ENCODE measurements around the gene AHCYL2.
"Not testable (repeated sequence)": the region's sequence is repeated elsewhere in the genome, so short reads cannot be mapped to it uniquely, and the experiment has no call there.

AHCYL2 gene

GRCh38 chr7:129462420-129462819 is 237.6 kb downstream of the AHCYL2 start:
- DNase-seq (ENCODE audit: low read depth, low spot score) = no peak
- no peaks in the 10 kb centered on the region for H3K9me3 ChIP-seq (ENCODE audit: low read depth, low read length)
- no peak overlapping the region for H3K27ac ChIP-seq
- no peak overlapping the region for H3K4me3 ChIP-seq
- no peak for TF ChIP-seq POLR2AphosphoS5 (IDR thresholded peaks at IDR 0.05; ENCODE audit: borderline replicate concordance, low read depth, low read length)
- TF ChIP-seq FOXP2 (optimal IDR thresholded peaks at IDR 0.05; ENCODE audit: control extremely low read depth, extremely low read length, insufficient read depth) = no peak
- H3K9ac ChIP-seq (ENCODE audit: insufficient read length) = no peak overlapping the region
- no peaks in the 10 kb centered on the region for H3K36me3 ChIP-seq (ENCODE audit: insufficient read depth, low read length)

GRCh38 chr7:129464194-129464593 is 239.4 kb downstream of the AHCYL2 start:
- no peak overlapping the region for H3K9ac ChIP-seq (ENCODE audit: insufficient read length)
- H3K36me3 ChIP-seq (ENCODE audit: insufficient read depth, low read length) = no peaks in the 10 kb centered on the region
- H3K9me3 ChIP-seq (ENCODE audit: low read depth, low read length) = no peaks in the 10 kb centered on the region
- no peak overlapping the region for H3K4me3 ChIP-seq
- no peak overlapping the region for H3K27ac ChIP-seq
- no peak for DNase-seq (ENCODE audit: low read depth, low spot score)
- TF ChIP-seq POLR2AphosphoS5 (IDR thresholded peaks at IDR 0.05; ENCODE audit: borderline replicate concordance, low read depth, low read length) (no peak), EZH2 (IDR thresholded peaks at IDR 0.05) (no peak), FOXP2 (optimal IDR thresholded peaks at IDR 0.05; ENCODE audit: control extremely low read depth, extremely low read length, insufficient read depth) (no peak)

DNA sequence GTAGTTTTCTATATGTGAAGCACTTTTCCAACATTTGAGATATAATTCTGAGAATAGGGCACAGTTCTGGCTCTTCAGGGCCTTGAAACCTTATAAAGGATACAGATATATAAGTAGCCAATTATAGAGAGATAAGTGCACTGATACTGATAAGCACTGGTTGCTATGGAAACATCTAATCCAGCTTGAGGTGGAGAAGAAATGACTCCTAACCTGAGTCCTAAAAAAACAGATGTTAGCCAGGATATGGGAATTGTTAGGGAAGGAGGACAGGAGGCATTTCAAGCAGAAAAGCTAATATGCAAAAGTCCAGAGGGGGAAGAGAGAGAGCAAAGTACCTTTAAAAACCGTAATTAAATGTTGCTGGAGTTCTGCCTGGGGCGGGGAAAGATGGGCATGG is 240.2 kb downstream of the AHCYL2 start:
- Histone ChIP-seq H3K36me3 (ENCODE audit: insufficient read depth, low read length) (no peaks in the 10 kb centered on the region), H3K4me3 (no peak overlapping the region), H3K9me3 (ENCODE audit: low read depth, low read length) (no peaks in the 10 kb centered on the region), H3K9ac (ENCODE audit: insufficient read length) (no peak overlapping the region), H3K27ac (no peak overlapping the region)
- TF ChIP-seq POLR2AphosphoS5 (IDR thresholded peaks at IDR 0.05; ENCODE audit: borderline replicate concordance, low read depth, low read length) (no peak), FOXP2 (optimal IDR thresholded peaks at IDR 0.05; ENCODE audit: control extremely low read depth, extremely low read length, insufficient read depth) (no peak), EZH2 (IDR thresholded peaks at IDR 0.05) (no peak)
- DNase-seq (ENCODE audit: low read depth, low spot score) = no peak

DNA sequence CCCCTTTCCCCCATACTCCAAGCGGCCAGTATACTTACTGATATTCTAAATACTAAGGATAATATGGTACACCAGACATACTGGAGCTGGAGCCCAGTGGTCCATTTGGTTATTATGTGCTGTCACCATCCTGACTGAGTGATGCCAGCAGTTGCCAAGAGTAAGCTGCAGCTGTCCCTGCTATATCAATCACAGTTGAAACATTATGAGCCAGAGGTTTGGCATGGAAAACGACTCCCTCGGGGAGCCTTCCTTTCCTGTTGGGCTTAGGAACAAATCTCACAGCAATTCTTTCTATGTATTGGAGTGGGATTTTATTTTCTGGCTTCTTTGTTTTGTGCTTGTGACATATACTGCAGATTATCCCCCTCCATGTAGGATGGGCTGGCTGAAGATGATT is 242.0 kb downstream of the AHCYL2 start:
- Histone ChIP-seq H3K4me3 (no peak overlapping the region), H3K9ac (ENCODE audit: insufficient read length) (no peak overlapping the region), H3K9me3 (ENCODE audit: low read depth, low read length) (no peaks in the 10 kb centered on the region), H3K27ac (no peak overlapping the region), H3K36me3 (ENCODE audit: insufficient read depth, low read length) (no peaks in the 10 kb centered on the region)
- TF ChIP-seq POLR2AphosphoS5 (IDR thresholded peaks at IDR 0.05; ENCODE audit: borderline replicate concordance, low read depth, low read length) = no peak
- no peak for TF ChIP-seq EZH2 (IDR thresholded peaks at IDR 0.05)
- no peak for TF ChIP-seq FOXP2 (optimal IDR thresholded peaks at IDR 0.05; ENCODE audit: control extremely low read depth, extremely low read length, insufficient read depth)
- no peak for DNase-seq (ENCODE audit: low read depth, low spot score)

- DNase-seq (ENCODE audit: low read depth, low spot score) = no peak
- TF ChIP-seq EZH2 (IDR thresholded peaks at IDR 0.05) = no peak
- TF ChIP-seq POLR2AphosphoS5 (IDR thresholded peaks at IDR 0.05; ENCODE audit: borderline replicate concordance, low read depth, low read length) = no peak
- TF ChIP-seq FOXP2 (optimal IDR thresholded peaks at IDR 0.05; ENCODE audit: control extremely low read depth, extremely low read length, insufficient read depth) = no peak
These were observed 243.3 kb downstream of the AHCYL2 start for GRCh38 chr7:129468087-129468486.

GRCh38 chr7:129468547-129468946 is 243.7 kb downstream of the AHCYL2 start:
- H3K27ac ChIP-seq = no peak overlapping the region
- no peak for DNase-seq (ENCODE audit: low read depth, low spot score)
- H3K4me3 ChIP-seq = no peak overlapping the region
- H3K36me3 ChIP-seq (ENCODE audit: insufficient read depth, low read length) = no peaks in the 10 kb centered on the region
- H3K9me3 ChIP-seq (ENCODE audit: low read depth, low read length) = no peaks in the 10 kb centered on the region
- no peak for TF ChIP-seq EZH2 (IDR thresholded peaks at IDR 0.05)
- no peak for TF ChIP-seq POLR2AphosphoS5 (IDR thresholded peaks at IDR 0.05; ENCODE audit: borderline replicate concordance, low read depth, low read length)
- TF ChIP-seq FOXP2 (optimal IDR thresholded peaks at IDR 0.05; ENCODE audit: control extremely low read depth, extremely low read length, insufficient read depth) = no peak
- H3K9ac ChIP-seq (ENCODE audit: insufficient read length) = no peak overlapping the region

More at GRCh38 chr7:129468087-129468486, 243.3 kb downstream of the AHCYL2 start:
- Histone ChIP-seq H3K27ac (no peak overlapping the region), H3K9me3 (ENCODE audit: low read depth, low read length) (no peaks in the 10 kb centered on the region), H3K4me3 (no peak overlapping the region), H3K36me3 (ENCODE audit: insufficient read depth, low read length) (no peaks in the 10 kb centered on the region), H3K9ac (ENCODE audit: insufficient read length) (no peak overlapping the region)

- TF ChIP-seq FOXP2 (optimal IDR thresholded peaks at IDR 0.05; ENCODE audit: control extremely low read depth, extremely low read length, insufficient read depth) (no peak), POLR2AphosphoS5 (IDR thresholded peaks at IDR 0.05; ENCODE audit: borderline replicate concordance, low read depth, low read length) (no peak), EZH2 (IDR thresholded peaks at IDR 0.05) (no peak)
- no peak overlapping the region for H3K27ac ChIP-seq
- no peak overlapping the region for H3K4me3 ChIP-seq
- H3K9me3 ChIP-seq (ENCODE audit: low read depth, low read length) = no peaks in the 10 kb centered on the region
- DNase-seq (ENCODE audit: low read depth, low spot score) = no peak
- no peak overlapping the region for H3K9ac ChIP-seq (ENCODE audit: insufficient read length)
- H3K36me3 ChIP-seq (ENCODE audit: insufficient read depth, low read length) = no peaks in the 10 kb centered on the region
These were observed 245.1 kb downstream of the AHCYL2 start for GRCh38 chr7:129469930-129470329.

- DNase-seq (ENCODE audit: low read depth, low spot score) = no peak
- Histone ChIP-seq H3K9ac (ENCODE audit: insufficient read length) (no peak overlapping the region), H3K27ac (no peak overlapping the region), H3K9me3 (ENCODE audit: low read depth, low read length) (no peaks in the 10 kb centered on the region), H3K4me3 (no peak overlapping the region), H3K36me3 (ENCODE audit: insufficient read depth, low read length) (no peaks in the 10 kb centered on the region)
- TF ChIP-seq EZH2 (IDR thresholded peaks at IDR 0.05) = no peak
- TF ChIP-seq FOXP2 (optimal IDR thresholded peaks at IDR 0.05; ENCODE audit: control extremely low read depth, extremely low read length, insufficient read depth) = no peak
- TF ChIP-seq POLR2AphosphoS5 (IDR thresholded peaks at IDR 0.05; ENCODE audit: borderline replicate concordance, low read depth, low read length) = no peak
These were observed 245.6 kb downstream of the AHCYL2 start for GRCh38 chr7:129470411-129470810.

GRCh38 chr7:129471402-129471827 is 246.6 kb downstream of the AHCYL2 start:
- no peak overlapping the region for H3K9ac ChIP-seq (ENCODE audit: insufficient read length)
- no peak for TF ChIP-seq EZH2 (IDR thresholded peaks at IDR 0.05)
- TF ChIP-seq FOXP2 (optimal IDR thresholded peaks at IDR 0.05; ENCODE audit: control extremely low read depth, extremely low read length, insufficient read depth) = no peak
- TF ChIP-seq POLR2AphosphoS5 (IDR thresholded peaks at IDR 0.05; ENCODE audit: borderline replicate concordance, low read depth, low read length) = no peak

DNA sequence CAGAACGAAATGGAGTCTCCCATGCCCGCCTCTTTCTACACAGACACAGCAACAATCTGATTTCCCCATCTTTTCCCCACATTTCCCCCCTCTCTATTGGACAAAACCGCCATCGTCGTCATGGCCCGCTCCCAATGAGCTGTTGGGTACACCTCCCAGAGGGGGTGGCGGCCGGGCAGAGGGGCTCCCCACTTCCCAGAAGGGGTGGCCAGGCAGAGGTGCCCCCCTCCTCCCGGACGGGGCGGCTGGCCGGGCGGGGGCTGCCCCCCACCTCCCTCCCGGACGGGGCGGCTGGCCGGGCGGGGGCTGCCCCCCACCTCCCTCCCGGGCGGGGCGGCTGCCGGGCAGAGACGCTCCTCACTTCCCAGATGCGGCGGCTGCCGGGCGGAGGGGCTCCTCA is 251.1 kb downstream of the AHCYL2 start:
- not testable (repeated sequence) for H3K36me3 ChIP-seq (ENCODE audit: insufficient read depth, low read length); H3K4me3 ChIP-seq; H3K27ac ChIP-seq; H3K9me3 ChIP-seq (ENCODE audit: low read depth, low read length); H3K9ac ChIP-seq (ENCODE audit: insufficient read length); DNase-seq (ENCODE audit: low read depth, low spot score)

More at GRCh38 chr7:129471402-129471827, 246.6 kb downstream of the AHCYL2 start:
- DNase-seq (ENCODE audit: low read depth, low spot score) = no peak
- Histone ChIP-seq H3K9me3 (ENCODE audit: low read depth, low read length) (no peaks in the 10 kb centered on the region), H3K4me3 (no peak overlapping the region), H3K27ac (no peak overlapping the region), H3K36me3 (ENCODE audit: insufficient read depth, low read length) (no peaks in the 10 kb centered on the region)

GRCh38 chr7:129476398-129476797 is 251.6 kb downstream of the AHCYL2 start:
- DNase-seq (ENCODE audit: low read depth, low spot score); H3K9ac ChIP-seq (ENCODE audit: insufficient read length); H3K9me3 ChIP-seq (ENCODE audit: low read depth, low read length); H3K27ac ChIP-seq; H3K4me3 ChIP-seq; H3K36me3 ChIP-seq (ENCODE audit: insufficient read depth, low read length): not testable (repeated sequence)

All from SK-N-MC (cell line).